HG03095 (cell line): Measurements from ENCODE around the gene TIRAP.
A peak's percentile ranks its signal among the peaks of the same experiment; 100 is the strongest.
"Not testable (repeated sequence)": the region's sequence is repeated elsewhere in the genome, so short reads cannot be mapped to it uniquely, and the experiment has no call there.

Source experiments
- ATAC-seq: cut with Tn5 transposase; IDR thresholded peaks from one replicate; pipeline ENCODE4 v1.9.1; 2021; ENCODE audit warnings: moderate library complexity; ENCODE audit not compliant: unreplicated experiment

Gene TIRAP, protein sequence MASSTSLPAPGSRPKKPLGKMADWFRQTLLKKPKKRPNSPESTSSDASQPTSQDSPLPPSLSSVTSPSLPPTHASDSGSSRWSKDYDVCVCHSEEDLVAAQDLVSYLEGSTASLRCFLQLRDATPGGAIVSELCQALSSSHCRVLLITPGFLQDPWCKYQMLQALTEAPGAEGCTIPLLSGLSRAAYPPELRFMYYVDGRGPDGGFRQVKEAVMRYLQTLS

DNA sequence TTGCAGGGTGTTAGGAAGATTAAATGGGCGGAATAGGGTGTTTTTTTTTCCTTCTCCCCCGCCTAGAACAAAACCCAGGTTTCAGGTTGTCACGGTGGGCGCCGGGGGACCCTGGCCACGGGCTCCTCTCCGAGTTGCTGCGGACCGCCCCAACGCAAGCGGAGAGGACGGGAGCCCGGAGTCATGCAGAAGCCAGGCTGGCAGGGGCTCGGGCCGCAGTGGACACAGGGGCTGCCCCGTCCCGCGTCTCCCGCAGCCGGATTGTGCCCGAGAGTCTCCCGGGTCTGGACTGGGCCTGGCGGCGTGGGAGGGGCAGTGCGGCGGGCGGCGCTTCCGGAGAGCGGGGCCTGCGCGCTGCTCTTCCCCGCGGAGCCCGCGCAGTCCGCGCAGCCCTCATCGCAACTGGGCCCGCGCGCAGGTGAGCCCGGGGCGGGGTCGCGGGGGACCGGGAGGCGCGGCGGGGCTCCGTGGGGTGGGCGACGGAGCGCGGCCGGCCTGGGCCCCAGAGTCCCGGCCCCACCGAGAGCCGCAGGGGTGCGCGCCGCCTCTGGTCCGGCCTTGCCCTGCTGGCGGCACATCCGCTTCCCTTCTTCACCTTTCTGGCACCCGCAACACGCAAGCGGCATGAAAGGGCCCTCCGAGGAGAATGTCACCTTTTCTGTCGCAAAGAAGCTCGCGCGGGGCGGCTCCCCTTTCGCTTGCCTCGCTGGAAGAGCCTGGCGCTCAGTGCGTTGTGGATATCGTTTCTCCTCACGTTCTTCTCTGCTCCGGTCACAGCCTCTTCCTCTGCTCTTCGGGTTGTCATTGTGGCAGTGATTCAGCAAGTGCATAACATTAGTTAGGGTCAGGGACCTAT, at the start of gene TIRAP:
Gene TIRAP (plus strand): TSS at position 358 of the 856 bp plus-strand sequence. CDS start 7,802 bp downstream, outside the sequence.
- ATAC-seq = peak; percentile 55

DNA sequence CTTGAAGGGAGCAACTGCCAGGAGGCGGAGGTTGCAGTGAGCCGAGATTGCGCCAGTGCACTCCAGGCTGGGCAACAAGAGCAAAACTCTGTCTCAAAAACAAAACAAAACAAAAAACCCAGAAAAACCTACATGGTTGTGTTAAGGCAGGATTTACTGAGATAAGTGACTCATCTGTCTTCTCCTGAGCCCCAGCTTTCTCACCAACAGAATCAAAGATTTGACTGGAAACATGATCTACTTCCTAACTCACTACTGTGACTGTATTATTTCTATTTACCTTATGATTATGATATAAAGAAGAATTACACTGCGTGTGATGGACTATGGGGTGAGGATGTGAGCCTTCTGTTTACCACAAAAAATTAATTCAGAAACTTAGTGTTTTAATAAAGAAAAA, 49.5 kb upstream of the TIRAP start:
- no peak for ATAC-seq

DNA sequence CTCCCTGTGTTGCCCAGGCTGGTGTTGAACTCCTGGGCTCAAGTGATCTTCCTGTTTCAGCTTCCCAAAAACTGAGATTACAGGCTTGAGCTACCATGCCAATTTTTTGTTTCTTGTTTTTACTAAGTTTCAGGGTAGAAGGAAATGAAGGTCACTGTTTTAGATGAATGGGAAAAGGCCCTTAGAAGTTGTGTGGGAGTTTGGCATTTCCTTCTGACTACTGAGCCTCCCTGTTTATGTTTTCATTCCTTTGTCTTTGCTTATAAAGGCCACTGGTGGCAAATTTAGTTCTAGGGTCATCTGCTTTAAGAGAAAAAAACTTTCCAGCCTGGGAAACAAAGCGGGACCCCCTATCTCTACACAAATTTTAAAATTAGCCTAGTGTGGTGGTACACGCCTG, 36.3 kb upstream of the TIRAP start:
- no peak for ATAC-seq

DNA sequence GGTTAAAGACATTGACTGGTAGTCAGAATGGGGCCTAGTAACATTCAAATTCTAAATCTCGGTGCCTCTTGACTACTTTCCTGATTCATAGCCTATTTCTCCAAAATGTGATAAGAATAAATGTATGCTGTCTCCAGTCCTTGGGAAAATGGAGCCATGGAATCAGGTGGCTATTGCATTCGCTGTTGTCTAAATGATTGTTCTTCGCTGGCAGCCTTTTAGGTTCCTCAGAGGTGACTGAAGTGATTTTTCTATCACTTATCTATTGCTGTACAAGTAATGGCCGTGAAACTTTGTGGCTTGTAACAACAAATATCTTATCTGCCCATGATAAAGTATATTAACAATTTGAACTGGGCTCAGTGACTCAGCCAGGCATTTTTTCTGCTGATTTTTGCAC, 29.6 kb upstream of the TIRAP start:
- no peak for ATAC-seq

DNA sequence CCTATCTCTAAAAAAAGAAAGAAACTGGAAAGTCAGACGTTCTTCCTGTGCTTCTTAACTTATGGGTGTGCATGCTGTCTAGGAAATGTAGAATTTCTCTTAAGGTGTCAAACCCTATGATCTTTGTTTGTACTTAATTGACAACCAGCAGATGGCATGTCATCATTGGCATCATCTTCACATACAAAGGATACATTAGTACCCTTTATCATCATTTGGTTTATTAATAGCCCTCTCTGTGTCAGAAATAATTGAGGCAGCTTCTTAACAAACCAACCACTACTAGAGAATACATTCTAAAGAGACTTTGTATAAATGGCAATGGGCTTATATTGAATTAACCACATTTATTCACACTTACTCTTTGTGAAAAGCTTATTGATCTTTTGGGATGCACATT, 28.1 kb upstream of the TIRAP start:
- ATAC-seq = no peak

DNA sequence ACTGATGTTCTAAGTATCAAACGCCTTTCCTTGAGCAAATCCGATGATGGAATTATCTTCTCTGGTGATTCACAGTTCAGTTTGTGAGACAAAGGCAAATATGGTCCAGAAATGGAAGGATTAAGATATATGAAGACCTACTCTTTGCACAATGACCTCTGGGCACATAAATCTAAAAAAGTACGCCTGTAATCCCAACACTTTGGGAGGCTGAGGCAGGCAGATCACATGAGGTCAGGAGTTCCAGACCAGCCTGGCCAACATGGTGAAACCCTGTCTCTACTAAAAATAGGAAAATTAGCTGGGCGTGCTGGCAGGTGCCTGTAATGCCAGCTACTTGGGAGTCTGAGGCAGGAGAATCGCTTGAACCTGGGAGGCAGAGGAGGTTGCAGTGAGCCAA, 27.4 kb upstream of the TIRAP start:
- ATAC-seq = not testable (repeated sequence)

DNA sequence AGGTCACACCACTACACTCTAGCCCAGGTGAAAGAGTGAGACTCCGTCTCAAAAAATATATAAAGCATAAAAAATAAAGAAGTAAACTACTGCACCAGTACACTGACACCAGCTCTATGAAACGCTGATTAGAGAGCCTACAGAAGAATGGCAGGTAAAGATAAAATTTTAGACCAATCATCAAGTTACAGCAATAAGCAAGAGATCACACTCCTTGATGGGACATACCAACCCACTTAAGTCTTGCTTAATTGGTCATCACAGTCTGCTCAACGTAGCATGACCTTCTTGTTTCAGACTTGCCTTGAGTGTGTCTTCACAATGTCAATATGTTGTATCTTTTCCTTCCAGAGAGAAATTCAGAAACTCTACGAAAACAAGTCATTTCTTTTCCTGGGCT, 26.7 kb upstream of the TIRAP start:
- ATAC-seq = no peak

DNA sequence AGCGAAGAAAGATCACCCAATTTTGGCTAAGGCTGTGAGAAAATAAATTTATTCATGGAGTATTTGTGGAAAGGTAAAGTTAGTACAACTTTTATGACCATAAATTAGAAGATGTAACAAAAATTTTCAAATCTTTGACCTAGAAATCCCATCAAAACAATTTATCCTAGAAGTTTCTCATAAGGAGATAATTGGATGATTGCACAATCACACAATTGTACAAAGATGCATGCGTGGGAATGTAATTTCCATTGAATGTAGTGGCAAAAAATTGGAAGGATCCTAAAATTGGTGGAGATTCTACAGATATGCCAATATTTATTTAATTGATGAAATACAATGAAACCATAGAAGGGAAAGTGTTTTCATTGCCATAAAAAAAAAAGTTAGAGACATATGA, 25.7 kb upstream of the TIRAP start:
- ATAC-seq = no peak

DNA sequence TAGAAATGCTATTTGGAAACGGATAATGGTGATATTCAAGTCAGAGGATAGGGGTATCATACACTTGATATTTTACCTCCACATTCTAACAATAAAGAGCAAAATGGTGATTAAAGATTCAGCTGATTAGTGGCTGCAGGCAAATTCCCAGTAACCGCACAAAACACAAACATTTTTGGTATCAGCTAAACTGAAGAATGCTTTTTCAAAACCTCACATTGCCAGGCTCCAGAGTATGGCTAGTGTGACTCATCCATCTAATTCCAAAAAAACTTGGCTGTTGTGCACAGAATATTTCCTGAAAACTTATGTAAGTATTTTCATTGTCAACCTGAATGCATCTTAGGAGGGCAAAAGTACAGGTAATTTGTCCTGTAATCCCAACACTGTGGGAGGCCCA, 25.1 kb upstream of the TIRAP start:
- ATAC-seq = no peak

DNA sequence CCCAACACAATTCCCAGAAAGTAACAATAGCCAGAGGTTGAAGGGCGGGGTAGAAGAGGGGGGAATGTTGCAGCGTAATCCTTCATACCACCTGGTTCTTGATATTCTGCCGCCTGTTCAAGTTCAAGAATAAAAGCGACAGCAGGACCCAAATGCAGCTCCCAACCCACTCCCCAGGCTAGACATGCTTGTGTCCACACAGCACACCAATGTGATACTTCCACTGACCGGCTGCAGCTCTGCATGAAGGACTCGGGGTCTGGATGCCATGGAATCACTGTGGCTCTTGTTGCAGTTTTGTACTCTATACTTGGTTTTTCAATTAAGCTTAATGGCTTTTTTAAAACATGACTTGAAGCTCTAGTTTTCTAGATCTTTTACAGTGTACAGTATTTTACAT, 20.7 kb upstream of the TIRAP start:
- no peak for ATAC-seq

DNA sequence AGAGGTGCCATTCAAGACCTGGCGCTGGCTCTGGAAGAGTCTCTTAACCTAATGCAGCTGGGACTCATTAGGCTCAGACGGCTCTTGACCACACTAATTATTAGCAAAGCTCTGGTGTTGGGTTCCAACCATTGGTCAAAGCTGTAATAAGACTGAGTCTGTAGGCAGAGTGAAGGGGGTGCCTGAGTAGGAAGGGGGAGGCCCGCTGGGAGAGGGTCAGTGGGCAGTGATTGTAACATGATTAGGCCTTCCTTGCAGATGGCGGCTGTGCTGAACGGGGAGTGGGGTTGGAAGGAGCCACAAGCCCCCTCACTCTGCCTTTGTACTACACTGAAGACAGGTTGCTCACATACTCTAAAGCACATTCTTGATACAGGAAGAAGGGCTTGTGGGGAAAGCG, 19.4 kb upstream of the TIRAP start:
- no peak for ATAC-seq

DNA sequence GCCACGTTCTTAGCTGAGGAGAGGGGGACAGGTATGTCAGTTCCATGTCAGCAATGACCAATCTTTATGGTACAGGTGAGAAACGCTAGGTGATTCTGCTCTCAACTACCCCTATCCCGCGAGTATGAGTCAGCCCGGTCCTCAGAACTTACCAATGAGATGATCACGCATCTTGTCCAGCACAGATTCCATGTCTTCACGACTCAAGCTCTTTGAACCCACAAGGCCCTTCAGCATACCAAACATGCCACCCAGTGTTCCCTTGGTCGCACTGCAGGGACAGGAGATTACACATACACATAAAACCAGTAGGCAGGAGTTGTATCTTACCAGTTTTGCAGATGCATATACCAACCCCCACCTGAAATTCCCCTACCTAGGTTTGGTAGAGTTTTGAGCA, 17.1 kb upstream of the TIRAP start:
- ATAC-seq = no peak

DNA sequence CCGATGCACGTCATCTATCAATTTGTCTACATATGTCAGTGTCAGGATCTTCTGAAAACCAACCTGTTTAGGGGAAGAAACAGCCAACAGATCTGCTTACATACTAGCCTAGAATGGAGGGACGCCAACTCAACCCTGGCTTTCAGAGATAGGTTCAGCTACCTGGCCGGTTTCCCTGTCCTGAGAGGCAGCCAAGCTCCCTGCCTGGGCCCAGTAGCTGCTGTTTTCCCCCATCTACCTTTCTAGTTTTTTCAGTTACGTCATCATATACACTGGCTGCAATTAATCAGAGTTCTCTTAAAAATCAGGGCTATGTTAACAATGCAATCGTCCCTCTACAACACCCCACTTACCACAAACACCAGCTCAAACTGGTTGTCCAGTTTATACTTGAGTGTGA, 15.2 kb upstream of the TIRAP start:
- no peak for ATAC-seq

DNA sequence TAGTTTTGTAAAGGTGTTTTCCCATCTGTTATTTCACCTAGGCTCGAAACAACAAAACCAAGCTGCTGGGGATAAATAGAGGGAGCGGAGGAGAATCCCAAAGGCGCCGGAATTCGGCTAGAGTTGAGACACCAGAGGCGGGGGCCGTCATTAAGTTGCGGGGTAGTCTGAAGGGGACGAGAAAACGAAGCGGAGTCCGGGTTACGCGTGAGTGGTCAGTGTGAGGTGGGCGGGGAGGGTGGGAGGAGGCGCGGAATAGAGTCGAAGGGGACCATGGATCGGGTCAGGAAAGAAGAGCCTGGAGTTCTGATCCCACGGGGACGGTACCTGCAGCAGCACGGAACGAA, 14.6 kb upstream of the TIRAP start:
- peak; percentile 1 for ATAC-seq

DNA sequence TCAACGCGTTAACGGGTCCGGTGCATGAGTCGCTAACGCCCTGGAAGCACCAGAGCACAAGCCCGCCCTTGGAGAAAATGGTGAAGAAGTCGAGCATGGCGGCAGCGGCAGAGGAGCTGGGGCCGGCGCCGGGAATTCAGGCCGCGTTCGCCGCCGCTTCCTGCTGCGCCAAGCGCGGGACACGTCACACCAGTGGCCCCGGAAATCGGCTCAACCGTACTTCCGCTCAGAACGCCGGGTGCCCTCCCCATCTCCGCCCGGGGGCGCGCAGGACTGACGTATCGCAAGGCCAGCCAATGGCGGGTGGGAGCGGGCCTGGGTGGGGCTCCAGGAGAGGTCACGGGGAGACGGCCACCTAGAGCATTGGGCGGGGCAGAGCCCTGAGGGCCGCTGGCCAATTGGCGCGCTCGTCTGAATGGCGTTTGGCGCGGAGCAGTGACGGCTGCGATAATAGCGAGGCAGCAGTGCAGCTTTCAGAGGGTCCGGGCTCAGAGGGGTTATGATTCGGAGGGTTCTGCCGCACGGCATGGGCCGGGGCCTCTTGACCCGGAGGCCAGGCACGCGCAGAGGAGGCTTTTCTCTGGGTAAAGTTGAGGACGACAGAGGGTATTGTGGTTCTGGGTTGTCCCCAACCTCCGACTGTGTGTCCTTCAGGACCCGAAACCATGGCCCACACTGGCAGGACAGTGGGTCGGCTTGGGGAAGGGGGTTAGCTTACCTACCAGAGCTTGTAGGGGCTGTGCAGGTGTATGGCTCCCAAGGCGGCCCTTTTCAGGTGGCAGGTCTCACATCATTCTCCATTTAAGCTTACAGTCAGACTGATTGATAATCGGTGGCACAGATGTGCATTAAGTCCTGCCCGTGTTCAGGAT, 13.9 kb upstream of the TIRAP start, which contains the start of the genes FOXRED1 and SRPRA:
Gene FOXRED1 (plus strand): TSS at position 447 of the 872 bp plus-strand sequence. CDS start 53 bp downstream, at position 500.
Gene SRPRA (minus strand): TSS at position 188 of the 872 bp plus-strand sequence. CDS start 91 bp downstream, at position 97.
- peak; percentile 99 for ATAC-seq

DNA sequence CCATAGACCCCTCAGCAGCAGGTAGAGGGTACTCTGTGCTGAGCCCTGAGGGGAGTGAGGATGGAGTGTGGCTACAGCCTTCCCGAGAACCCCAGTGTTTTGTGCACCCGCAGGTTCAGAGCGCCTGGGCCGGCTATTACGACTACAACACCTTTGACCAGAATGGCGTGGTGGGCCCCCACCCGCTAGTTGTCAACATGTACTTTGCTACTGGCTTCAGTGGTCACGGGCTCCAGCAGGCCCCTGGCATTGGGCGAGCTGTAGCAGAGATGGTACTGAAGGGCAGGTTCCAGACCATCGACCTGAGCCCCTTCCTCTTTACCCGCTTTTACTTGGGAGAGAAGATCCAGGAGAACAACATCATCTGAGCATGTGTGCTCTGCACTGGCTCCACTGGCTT, 5.6 kb upstream of the TIRAP start:
- ATAC-seq = no peak

DNA sequence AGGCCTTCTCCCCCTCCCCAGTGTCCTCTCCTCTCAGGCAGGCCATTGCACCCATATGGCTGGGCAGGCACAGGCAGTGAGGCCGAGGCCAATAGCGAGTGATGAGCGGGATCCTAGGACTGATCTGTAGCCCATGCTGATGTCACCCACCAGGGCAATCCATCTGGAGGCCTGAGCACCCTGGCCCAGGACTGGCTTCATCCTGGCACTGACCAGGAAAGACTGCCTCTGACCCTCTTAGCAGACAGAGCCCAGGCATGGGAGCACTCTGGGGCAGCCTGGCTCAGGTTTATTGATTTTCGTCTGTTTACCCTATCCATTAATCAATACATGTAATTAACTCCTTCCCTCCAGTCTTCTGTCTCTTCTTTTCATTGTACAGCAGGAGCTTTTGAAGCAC, 5.1 kb upstream of the TIRAP start:
- no peak for ATAC-seq

DNA sequence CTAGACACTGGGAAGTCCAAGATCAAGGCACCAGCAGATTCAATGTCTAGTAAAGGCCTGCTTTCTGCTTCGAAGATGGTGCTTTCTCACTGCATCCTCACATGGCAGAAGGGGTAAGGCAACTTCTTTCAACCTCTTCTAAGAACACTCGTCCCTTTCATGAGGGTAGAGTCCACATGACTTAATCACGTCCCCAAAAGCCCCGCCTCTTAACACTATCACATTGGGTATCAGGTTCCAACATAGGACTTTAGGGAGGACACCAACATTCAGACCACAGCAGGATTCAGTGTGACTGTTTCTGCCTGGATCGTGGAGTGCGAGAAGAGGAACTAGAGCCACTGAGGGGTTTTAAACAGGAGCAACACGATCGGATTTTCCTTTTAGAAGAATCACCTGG, 3.7 kb upstream of the TIRAP start:
- no peak for ATAC-seq

DNA sequence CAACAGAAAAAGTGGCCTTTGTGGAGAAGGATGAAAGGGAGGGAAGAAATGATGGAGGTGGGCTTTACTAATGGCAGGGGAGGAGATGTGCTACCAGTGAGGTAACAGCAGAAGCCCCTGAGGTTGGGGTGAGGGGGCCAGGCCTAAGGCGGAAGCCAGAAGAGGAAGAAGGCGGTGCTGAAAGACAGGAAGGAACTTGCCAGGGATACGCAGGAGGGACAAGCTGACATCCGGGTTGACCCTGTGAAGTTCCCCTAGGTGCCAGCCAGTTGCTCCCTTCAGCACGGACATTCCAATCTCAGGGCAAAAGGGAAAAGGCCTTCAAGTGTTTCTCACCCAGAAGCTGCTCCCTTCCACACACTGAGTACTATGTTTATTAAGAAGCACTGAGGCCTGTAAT, 2.3 kb upstream of the TIRAP start:
- ATAC-seq = no peak

DNA sequence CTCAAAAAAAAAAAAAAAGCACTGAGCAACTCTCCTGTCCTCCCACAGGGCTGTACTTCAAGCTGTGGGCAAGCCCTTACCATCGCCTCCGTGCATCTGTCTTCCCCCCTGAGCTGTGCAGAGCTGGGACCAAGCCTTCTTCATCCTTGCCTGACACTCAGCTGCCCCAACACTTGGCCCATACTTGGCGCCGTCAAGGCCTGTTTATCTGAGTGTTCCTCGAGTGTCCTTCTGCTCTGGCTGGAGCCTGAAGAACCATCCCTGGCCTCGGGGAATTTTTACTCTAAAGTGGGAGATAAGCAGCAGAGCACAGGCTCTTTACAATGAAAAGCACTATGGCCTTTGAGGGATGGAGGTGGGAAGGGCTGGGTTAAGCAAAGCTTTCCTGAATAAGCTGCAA, 1.6 kb upstream of the TIRAP start:
- no peak for ATAC-seq

DNA sequence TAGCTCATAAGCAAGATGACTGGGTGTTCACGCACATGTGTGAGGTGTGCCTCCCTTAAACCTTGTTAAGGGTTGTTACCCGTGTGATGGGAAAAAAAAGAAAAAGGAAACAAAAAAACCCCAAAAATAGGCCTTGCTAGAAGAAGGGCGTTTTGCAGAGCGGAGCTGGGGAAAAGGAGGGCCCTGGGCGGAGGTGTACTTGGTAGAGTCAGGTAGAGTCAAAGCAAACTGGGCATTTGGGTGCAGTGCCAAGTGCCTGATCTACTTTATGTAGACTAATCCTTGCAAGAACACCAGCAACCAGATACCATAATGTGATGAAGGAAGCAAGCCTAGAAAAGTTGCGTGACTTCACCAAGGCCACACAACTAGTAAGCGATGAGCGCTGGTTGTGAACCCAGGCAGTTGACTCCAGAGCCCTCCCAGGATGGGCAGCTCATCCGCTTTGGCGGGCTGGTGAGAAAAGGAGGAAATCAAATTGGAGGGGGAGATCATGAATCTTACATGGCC, 1.2 kb upstream of the TIRAP start:
- ATAC-seq = no peak
